H9 (cell line): Measurements from ENCODE around the gene TLE4. TPM values are rescaled to one million over a fixed set of nuclear protein-coding genes. Genes with fewer than 3 reads are reported as not detected.

ENCODE experiments used
- DNase-seq: peaks from one replicate; pipeline ENCODE4 v3.0.0-alpha.2; 2017
- H2AFZ ChIP-seq: one replicate; pipeline ENCODE4 v1.6.1; 2013; ENCODE audit warnings: mild to moderate bottlenecking, low read length, control low read depth, moderate library complexity
- H2AK5ac ChIP-seq: 2 replicates; pipeline ENCODE4 v1.6.1; 2013; ENCODE audit warnings: low read length, control low read depth, mixed read lengths; ENCODE audit not compliant: insufficient read length
- H2BK120ac ChIP-seq: one replicate; pipeline ENCODE4 v1.6.1; 2013; ENCODE audit warnings: low read depth, mild to moderate bottlenecking, low read length, control low read depth, inconsistent platforms; ENCODE audit not compliant: poor library complexity, severe bottlenecking
- H2BK12ac ChIP-seq: 2 replicates; pipeline ENCODE4 v1.6.1; 2013; ENCODE audit warnings: low read length, control low read depth, mixed read lengths, low read depth; ENCODE audit not compliant: insufficient read length
- H2BK15ac ChIP-seq: 2 replicates; pipeline ENCODE4 v1.6.1; 2013; ENCODE audit warnings: low read depth, low read length, control low read depth
- H2BK20ac ChIP-seq: one replicate; pipeline ENCODE4 v1.6.1; 2013; ENCODE audit warnings: low read depth, mild to moderate bottlenecking, low read length, control low read depth, inconsistent platforms; ENCODE audit not compliant: poor library complexity, severe bottlenecking
- H2BK5ac ChIP-seq: 2 replicates; pipeline ENCODE4 v1.6.1; 2013; ENCODE audit warnings: low read length, control low read depth, mixed read lengths; ENCODE audit not compliant: insufficient read length
- H3K14ac ChIP-seq: 2 replicates; pipeline ENCODE4 v1.6.1; 2013; ENCODE audit warnings: low read length, control low read depth; ENCODE audit not compliant: insufficient read depth
- H3K18ac ChIP-seq: 2 replicates; pipeline ENCODE4 v1.6.1; 2013; ENCODE audit warnings: low read depth, mild to moderate bottlenecking, mixed read lengths, low read length, control low read depth; ENCODE audit not compliant: insufficient read length
- H3K23ac ChIP-seq: 2 replicates; pipeline ENCODE4 v1.6.1; 2013; ENCODE audit warnings: low read length, control low read depth, mixed read lengths, low read depth; ENCODE audit not compliant: insufficient read length
- H3K23me2 ChIP-seq: 2 replicates; pipeline ENCODE4 v1.6.1; 2013; ENCODE audit warnings: low read depth, mild to moderate bottlenecking, mixed read lengths, low read length, control low read depth; ENCODE audit not compliant: insufficient read length, poor library complexity, severe bottlenecking
- H3K27ac ChIP-seq: 2 replicates; pipeline ENCODE4 v1.5.1; 2013; ENCODE audit warnings: low read length, control low read depth, mixed read lengths, low read depth; ENCODE audit not compliant: insufficient read length
- H3K27me3 ChIP-seq: 2 replicates; pipeline ENCODE4 v1.6.1; 2013; ENCODE audit warnings: low read length, control low read depth, inconsistent platforms; ENCODE audit not compliant: insufficient read depth
- H3K4ac ChIP-seq: 2 replicates; pipeline ENCODE4 v1.6.1; 2013; ENCODE audit warnings: low read depth, mild to moderate bottlenecking, control low read depth, inconsistent platforms, low read length, moderate library complexity
- H3K4me1 ChIP-seq: 2 replicates; pipeline ENCODE4 v1.6.1; 2013; ENCODE audit warnings: low read length, control low read depth, inconsistent platforms; ENCODE audit not compliant: insufficient read depth
- H3K4me2 ChIP-seq: 2 replicates; pipeline ENCODE4 v1.6.1; 2013; ENCODE audit warnings: low read length, control low read depth, mixed read lengths; ENCODE audit not compliant: insufficient read length, insufficient read depth
- H3K56ac ChIP-seq: 2 replicates; pipeline ENCODE4 v1.6.1; 2013; ENCODE audit warnings: low read depth, mild to moderate bottlenecking, mixed read lengths, low read length, control low read depth; ENCODE audit not compliant: insufficient read length
- H3K79me1 ChIP-seq: 2 replicates; pipeline ENCODE4 v1.6.1; 2013; ENCODE audit warnings: low read depth, mild to moderate bottlenecking, moderate library complexity, low read length, control low read depth, inconsistent platforms; ENCODE audit not compliant: insufficient read depth, poor library complexity, severe bottlenecking
- H3K79me2 ChIP-seq: 2 replicates; pipeline ENCODE4 v1.6.1; 2013; ENCODE audit warnings: low read length, control low read depth, inconsistent platforms; ENCODE audit not compliant: insufficient read depth
- H3K9ac ChIP-seq: 2 replicates; pipeline ENCODE4 v1.6.1; 2013; ENCODE audit warnings: low read length, control low read depth, mixed read lengths; ENCODE audit not compliant: insufficient read length; ENCODE audit errors: extremely low read depth
- H3K9me3 ChIP-seq: one replicate; pipeline ENCODE4 v1.6.1; 2013; ENCODE audit warnings: low read depth, low read length, inconsistent platforms; ENCODE audit not compliant: control insufficient read depth
- H3T11ph ChIP-seq: one replicate; pipeline ENCODE4 v1.6.1; 2013; ENCODE audit warnings: mild to moderate bottlenecking, low read length, control low read depth, inconsistent platforms
- H4K20me1 ChIP-seq: one replicate; pipeline ENCODE4 v1.6.1; 2013; ENCODE audit not compliant: control insufficient read depth, insufficient read length, insufficient read depth
- H4K5ac ChIP-seq: 2 replicates; pipeline ENCODE4 v1.6.1; 2013; ENCODE audit warnings: low read depth, mild to moderate bottlenecking, mixed read lengths, low read length, control low read depth; ENCODE audit not compliant: insufficient read length
- H4K8ac ChIP-seq: replicated peaks from 2 replicates; pipeline ENCODE4 v1.6.1; 2013; ENCODE audit warnings: low read length, control low read depth, mixed read lengths, low read depth; ENCODE audit not compliant: insufficient read length
- H4K91ac ChIP-seq: 2 replicates; pipeline ENCODE4 v1.6.1; 2013; ENCODE audit warnings: low read depth, mild to moderate bottlenecking, moderate library complexity, mixed read lengths, low read length, control low read depth; ENCODE audit not compliant: insufficient read length
- H3K27ac Mint-ChIP-seq, 3 experiments: 2 replicates in 2 of 3; 3 replicates in 1 of 3; pipeline ENCODE4 v1.8.0; 2020 to 2021; ENCODE audit warnings: mixed read lengths in 3 of 3, mild to moderate bottlenecking in 1 of 3, moderate library complexity in 1 of 3
- H3K27me3 Mint-ChIP-seq: 2 replicates; pipeline ENCODE4 v1.8.0; 2021; ENCODE audit warnings: low read depth, mild to moderate bottlenecking, moderate library complexity, mixed read lengths
- H3K36me3 Mint-ChIP-seq, 3 experiments: 2 replicates in 2 of 3; 3 replicates in 1 of 3; pipeline ENCODE4 v1.8.0; 2020 to 2021; ENCODE audit warnings: low read depth in 3 of 3, mixed read lengths in 3 of 3; ENCODE audit not compliant: insufficient read depth in 1 of 3
- H3K4me1 Mint-ChIP-seq, 2 experiments: 2 replicates each; pipeline ENCODE4 v1.8.0; 2020; ENCODE audit warnings: mixed read lengths in 2 of 2
- H3K4me3 Mint-ChIP-seq, 2 experiments: 2 replicates in 1 of 2; 3 replicates in 1 of 2; pipeline ENCODE4 v1.8.0; 2020 to 2021; ENCODE audit warnings: mild to moderate bottlenecking in 2 of 2, mixed read lengths in 2 of 2, moderate library complexity in 1 of 2
- H3K9me3 Mint-ChIP-seq, 2 experiments: 2 replicates in 1 of 2; 3 replicates in 1 of 2; pipeline ENCODE4 v1.8.0; 2020; ENCODE audit warnings: mild to moderate bottlenecking in 2 of 2, mixed read lengths in 2 of 2, moderate library complexity in 1 of 2
- CTCF ChIP-seq: fragments of 200-600 bp; sonication (generic); conservative IDR thresholded peaks from 3 replicates; pipeline ENCODE4 v1.8.0; 2021; ENCODE audit warnings: antibody characterized with exemption, mild to moderate bottlenecking
- WGBS: extraction: QIAGEN DNeasy Blood & Tissue Kit; methylation state at CpG from one replicate; pipeline ENCODE4 v1.1.7; 2013; ENCODE audit warnings: missing lambda C conversion rate, low lambda C conversion rate, mixed read lengths; ENCODE audit not compliant: insufficient read length; ENCODE audit errors: extremely low coverage; 5-methylcytosine and 5-hydroxymethylcytosine counted together
- total RNA-seq: library from RNA; stranded (reverse); gene quantifications from 2 replicates; pipeline ENCODE4 v1.2.1, GENCODE V29; 2021

Gene TLE4
- total RNA-seq, 1 experiment from 2014 or later: 35.1 TPM

- Histone ChIP-seq H3K4me2 (no peak overlapping the region), H3K56ac (no peak overlapping the region), H4K91ac (no peak overlapping the region), H2BK120ac (no peak overlapping the region), H3K4ac (no peak overlapping the region), H3K79me2 (no peaks in the 10 kb centered on the region), H4K5ac (no peak overlapping the region), H2AK5ac (no peak overlapping the region), H3K9ac (no peak overlapping the region), H3K23me2 (no peaks in the 10 kb centered on the region), H3K79me1 (no peaks in the 10 kb centered on the region), H3K27ac (no peak overlapping the region), H3K23ac (no peak overlapping the region), H2BK5ac (no peak overlapping the region), H3K27me3 (no peaks in the 10 kb centered on the region), H2BK20ac (no peak overlapping the region), H3T11ph (no peak overlapping the region), H4K20me1 (no peaks in the 10 kb centered on the region), H2BK15ac (no peak overlapping the region), H3K4me1 (no peaks in the 10 kb centered on the region), H4K8ac (no peak overlapping the region), H3K14ac (no peak overlapping the region), H2AFZ (no peak overlapping the region), H3K18ac (no peak overlapping the region), H2BK12ac (no peak overlapping the region), H3K9me3 (no peaks in the 10 kb centered on the region)
- Mint-ChIP-seq H3K4me3 (no peak overlapping the region), H3K4me1 (no peaks in the 10 kb centered on the region), H3K36me3 (peaks cover 0 to 5% (median 0%) of the 10 kb centered on the region in 3 experiments; a peak in 2 of 7 replicates), H3K27ac (no peak overlapping the region), H3K9me3 (peaks cover 3 to 5% of the 10 kb centered on the region in 2 experiments; a peak in 3 of 5 replicates), H3K27me3 (no peaks in the 10 kb centered on the region)
- no peak for TF ChIP-seq CTCF
- DNase-seq: no peak
- WGBS: no CpG with 5 or more reads among the region's 1 CpG
Observed at GRCh38 chr9:79535534-79535933, 36.2 kb upstream of the TLE4 start.
